T-cell (primary cell): ENCODE results near the gene PARM1. TPM values are rescaled to one million over a fixed set of nuclear protein-coding genes. Genes with fewer than 3 reads are reported as not detected.

ENCODE experiments used
- ATAC-seq, 4 experiments: fragments of 200-7000 bp in 3 of 4; fragments of 150-1000 bp in 1 of 4; cut with Tn5 transposase; replicated peaks in 1 of 4; 1 replicate in 3 of 4; 2 replicates in 1 of 4; pipeline ENCODE4 v1.10.0; 2021; ENCODE audit warnings: moderate library complexity in 3 of 4, mild to moderate bottlenecking in 2 of 4, moderate number of reproducible peaks in 1 of 4
- CTCF ChIA-PET, 2 donors: fragments of 300-600 bp; sonication (Branson Sonifier 250); formaldehyde crosslinking; loops; one replicate each; lab custom pipeline; 2022; ENCODE audit warnings: antibody characterized with exemption in 2 of 2; lab: Charles Lee
- POLR2A ChIA-PET, 2 donors: fragments of 300-600 bp; sonication (Branson Sonifier 250); formaldehyde crosslinking; loops; one replicate each; lab custom pipeline; 2022; ENCODE audit warnings: antibody characterized with exemption in 2 of 2; lab: Charles Lee
- DNase-seq, 35 experiments: peaks; one replicate each; pipeline versions ENCODE4 v3.0.0 to v3.0.0-alpha.2; 2013 to 2023
- H3K27ac ChIP-seq: one replicate; pipeline ENCODE4 v1.5.1; 2013; ENCODE audit warnings: low read length
- H3K27me3 ChIP-seq, 2 experiments: replicated peaks in 1 of 2; 1 replicate in 1 of 2; 2 replicates in 1 of 2; pipeline versions ENCODE4 v1.6.1 to v1.7.0; 2013; ENCODE audit warnings: low read length in 1 of 2, mixed read lengths in 1 of 2; ENCODE audit not compliant: control insufficient read depth in 2 of 2, insufficient read depth in 2 of 2; ENCODE audit errors: extremely low read depth in 1 of 2
- H3K36me3 ChIP-seq, 2 donors: 1 replicate in 1 of 2; 2 replicates in 1 of 2; pipeline versions ENCODE4 v1.6.1 to v1.7.0; 2013; ENCODE audit warnings: low read length in 1 of 2; ENCODE audit not compliant: control insufficient read depth in 2 of 2, insufficient read depth in 1 of 2; ENCODE audit errors: extremely low read depth in 1 of 2
- H3K4me1 ChIP-seq, 2 experiments: 1 replicate in 1 of 2; 2 replicates in 1 of 2; pipeline versions ENCODE4 v1.6.1 to v1.7.0; 2013; ENCODE audit warnings: low read length in 2 of 2, mixed read lengths in 1 of 2; ENCODE audit not compliant: insufficient read depth in 2 of 2, control insufficient read depth in 1 of 2; ENCODE audit errors: extremely low read depth in 1 of 2
- H3K4me3 ChIP-seq, 2 donors: 1 replicate in 1 of 2; 2 replicates in 1 of 2; pipeline versions ENCODE4 v1.5.1 to v1.7.0; 2013; ENCODE audit warnings: mild to moderate bottlenecking in 2 of 2, low read length in 1 of 2, moderate library complexity in 1 of 2; ENCODE audit not compliant: control insufficient read depth in 1 of 2; ENCODE audit errors: extremely low read depth in 1 of 2
- H3K9me3 ChIP-seq: 2 replicates; pipeline ENCODE4 v1.7.0; 2013
- H3K27ac Mint-ChIP-seq, 2 donors: one replicate each; pipeline ENCODE4 v1.8.0; 2020 to 2021; ENCODE audit warnings: mild to moderate bottlenecking in 2 of 2, mixed read lengths in 2 of 2
- H3K27me3 Mint-ChIP-seq, 2 donors: one replicate each; pipeline ENCODE4 v1.8.0; 2021 to 2022; ENCODE audit warnings: mixed read lengths in 2 of 2
- H3K36me3 Mint-ChIP-seq: one replicate; pipeline ENCODE4 v1.8.0; 2021; ENCODE audit warnings: mixed read lengths
- H3K4me1 Mint-ChIP-seq, 3 donors: one replicate each; pipeline ENCODE4 v1.8.0; 2020 to 2022; ENCODE audit warnings: mixed read lengths in 3 of 3, mild to moderate bottlenecking in 1 of 3
- H3K4me3 Mint-ChIP-seq, 3 donors: one replicate each; pipeline ENCODE4 v1.8.0; 2020 to 2022; ENCODE audit warnings: mild to moderate bottlenecking in 3 of 3, mixed read lengths in 3 of 3, moderate library complexity in 3 of 3
- H3K9me3 Mint-ChIP-seq, 3 donors: one replicate each; pipeline ENCODE4 v1.8.0; 2020 to 2022; ENCODE audit warnings: mixed read lengths in 3 of 3
- whole genome bisulfite sequencing: methylation state at CpG from one replicate; pipeline ENCODE4 v1.1.5; 2013; ENCODE audit warnings: missing lambda C conversion rate; ENCODE audit not compliant: insufficient coverage; 5-methylcytosine and 5-hydroxymethylcytosine counted together
- total RNA-seq, 35 experiments: library from RNA in 6 of 35; stranded (reverse) in 6 of 35; fragments of 120-200 nt in 1 of 35; gene quantifications; one replicate each; pipeline versions ENCODE4 v1.2.1 to v1.2.4 and lab custom pipeline; 2013 to 2026

The PARM1 gene
- total RNA-seq, 5 donors from 2014 or later (not counting 1 experiment from before 2014, with no cell fraction given) = 0.13 to 0.38 (median 0.26) TPM

DNA sequence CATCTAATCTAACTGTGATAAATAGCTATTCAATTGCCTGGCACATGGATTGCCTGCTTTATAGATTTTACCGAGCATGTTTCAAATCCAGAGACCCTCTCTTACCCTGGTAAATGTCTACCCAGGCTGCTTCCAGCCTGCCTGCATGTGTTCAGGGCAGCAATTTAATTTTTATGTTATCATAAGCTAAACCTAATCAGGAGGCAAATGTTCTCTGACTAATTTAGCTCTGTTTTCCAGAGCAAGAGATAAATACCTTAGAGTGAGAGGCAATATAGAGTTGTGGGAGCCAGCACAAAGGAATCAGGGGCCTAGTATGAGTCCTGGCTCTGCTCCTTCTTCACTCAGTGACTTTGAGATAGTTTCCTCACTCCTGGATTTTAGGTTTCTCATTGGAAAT, 37.7 kb downstream of the PARM1 start:
- no peak overlapping the region for H3K27ac ChIP-seq
- ChIA-PET CTCF (no interaction called here), POLR2A (no interaction called here)
- H3K36me3 ChIP-seq = no peaks in the 10 kb centered on the region
- no peak overlapping the region for H3K27ac Mint-ChIP-seq
- DNase-seq (no peak), ATAC-seq (no peak)
- peaks cover 0 to 10% of the 10 kb centered on the region in 2 donors for H3K27me3 Mint-ChIP-seq
- H3K4me1 ChIP-seq = no peaks in the 10 kb centered on the region
- no peaks in the 10 kb centered on the region for H3K27me3 ChIP-seq
- no peaks in the 10 kb centered on the region for H3K4me1 Mint-ChIP-seq
- H3K4me3 ChIP-seq = no peak overlapping the region
- H3K4me3 Mint-ChIP-seq = no peak overlapping the region
- H3K9me3 ChIP-seq = no peaks in the 10 kb centered on the region
- no CpG with 5 or more reads among the region's 1 CpG for WGBS
- no peaks in the 10 kb centered on the region for H3K36me3 Mint-ChIP-seq
- H3K9me3 Mint-ChIP-seq = peaks cover 3 to 5% (median 4%) of the 10 kb centered on the region in 3 donors

DNA sequence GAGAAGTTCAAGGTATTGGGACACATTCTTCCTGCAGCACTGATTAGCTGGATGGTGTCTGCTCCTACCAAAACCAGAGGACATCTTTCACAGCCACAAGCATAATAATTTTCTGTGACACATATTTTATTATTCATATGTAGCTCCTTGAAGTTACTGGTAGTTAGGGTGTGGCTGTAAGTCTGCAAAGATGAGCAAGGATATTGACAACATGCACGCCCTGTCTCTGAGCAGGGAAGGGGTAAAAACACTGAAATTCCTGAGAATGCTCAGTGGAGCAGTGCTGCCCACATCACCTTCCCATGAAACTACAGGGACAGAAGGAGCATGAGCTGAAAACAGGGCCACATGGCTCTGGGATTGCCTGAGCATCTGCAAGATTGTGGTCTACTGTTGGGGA, 38.9 kb downstream of the PARM1 start:
- Histone ChIP-seq H3K27me3 (peaks cover 0 to 7% of the 10 kb centered on the region in 2 experiments), H3K9me3 (no peaks in the 10 kb centered on the region), H3K27ac (no peak overlapping the region), H3K36me3 (no peaks in the 10 kb centered on the region), H3K4me3 (no peak overlapping the region), H3K4me1 (no peaks in the 10 kb centered on the region)
- Mint-ChIP-seq H3K36me3 (no peaks in the 10 kb centered on the region), H3K27me3 (peaks cover 0 to 8% of the 10 kb centered on the region in 2 donors), H3K27ac (no peak overlapping the region), H3K9me3 (peaks cover 3 to 8% (median 4%) of the 10 kb centered on the region in 3 donors), H3K4me3 (no peak overlapping the region), H3K4me1 (no peaks in the 10 kb centered on the region)
- ATAC-seq (no peak), DNase-seq (no peak)
- POLR2A ChIA-PET = no interaction called here
- WGBS = 83% methylated on average over 1 of the region's 1 CpG
- CTCF ChIA-PET = no interaction called here

DNA sequence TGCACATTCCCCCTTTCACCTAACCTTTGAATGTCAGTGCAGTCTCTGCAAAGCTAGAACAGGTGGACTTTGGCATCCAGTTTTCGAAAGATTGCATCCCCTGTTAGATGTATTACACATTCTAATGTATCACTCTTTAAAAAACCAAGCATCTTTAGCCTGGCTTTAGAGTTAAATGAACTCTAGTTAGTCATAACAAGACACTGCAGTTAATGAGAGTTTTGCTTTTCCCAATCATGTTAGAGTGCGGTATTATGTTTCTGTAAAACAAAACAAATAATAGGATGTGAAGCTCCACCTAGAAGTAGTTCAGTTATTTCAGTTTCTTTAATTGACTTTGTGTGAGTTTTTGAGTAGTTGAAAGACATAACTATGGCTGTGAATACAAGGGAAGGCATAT, 42.2 kb downstream of the PARM1 start:
- ATAC-seq = no peak
- Histone ChIP-seq H3K4me3 (no peak overlapping the region), H3K4me1 (no peaks in the 10 kb centered on the region), H3K36me3 (no peaks in the 10 kb centered on the region), H3K27ac (no peak overlapping the region), H3K27me3 (peaks cover 0 to 7% of the 10 kb centered on the region in 2 experiments), H3K9me3 (no peaks in the 10 kb centered on the region)
- DNase-seq = no peak
- H3K27me3 Mint-ChIP-seq = peaks cover 0 to 8% of the 10 kb centered on the region in 2 donors
- peaks cover 11 to 26% (median 21%) of the 10 kb centered on the region in 3 donors for H3K9me3 Mint-ChIP-seq
- H3K4me1 Mint-ChIP-seq = no peaks in the 10 kb centered on the region
- no peak overlapping the region for H3K4me3 Mint-ChIP-seq
- no peaks in the 10 kb centered on the region for H3K36me3 Mint-ChIP-seq
- no CpG with 5 or more reads among the region's 2 CpGs for WGBS
- CTCF ChIA-PET = no interaction called here
- no peak overlapping the region for H3K27ac Mint-ChIP-seq
- POLR2A ChIA-PET = no interaction called here

DNA sequence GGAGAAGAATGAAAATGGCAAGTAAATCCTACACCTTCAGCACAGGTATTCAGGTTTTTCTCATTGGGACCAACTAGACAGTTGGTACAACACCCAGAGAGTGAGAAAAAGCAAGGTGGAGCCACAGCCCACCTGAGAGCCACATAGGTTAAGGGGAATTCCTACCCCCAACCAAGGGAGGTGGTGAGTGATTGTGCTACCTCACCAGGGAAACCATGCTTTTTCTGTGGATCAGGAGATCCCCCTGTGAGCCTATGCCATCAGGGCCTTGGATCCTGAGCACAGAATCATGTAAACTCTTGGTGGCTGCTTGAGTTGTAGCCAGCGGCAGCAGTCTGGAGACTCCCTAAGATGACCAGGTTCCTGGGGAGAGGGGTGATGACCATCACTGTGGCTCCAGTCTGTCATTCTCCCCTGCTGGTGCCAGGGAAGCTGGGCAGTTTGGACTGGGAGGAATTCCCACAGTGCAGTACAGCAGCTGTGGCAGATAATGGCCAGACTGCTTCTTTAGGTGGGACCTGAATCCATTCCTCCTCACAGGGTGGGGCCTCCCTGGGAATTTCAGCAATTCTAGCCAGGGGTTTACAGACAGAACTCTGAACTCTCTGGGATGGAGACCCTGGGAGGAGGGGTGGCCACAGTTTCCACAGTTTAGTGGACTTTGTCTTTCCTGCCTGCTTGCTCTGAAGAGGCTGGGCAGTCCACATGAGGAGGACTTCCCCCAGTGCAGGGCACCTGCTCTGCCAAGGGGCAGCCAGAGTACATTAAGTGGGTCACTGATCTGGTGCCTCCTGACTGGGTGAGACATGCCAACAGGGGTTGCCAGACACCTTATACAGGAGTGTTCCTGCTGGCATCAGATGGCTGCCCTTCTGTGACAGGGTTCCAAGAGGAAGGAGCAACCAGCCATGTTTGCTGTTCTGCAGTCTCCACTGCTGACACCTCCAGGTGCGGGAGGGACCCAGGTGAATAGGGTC, 43.2 kb downstream of the PARM1 start:
- Histone ChIP-seq H3K4me3 (no peak overlapping the region), H3K4me1 (no peaks in the 10 kb centered on the region), H3K36me3 (no peaks in the 10 kb centered on the region), H3K9me3 (no peaks in the 10 kb centered on the region), H3K27ac (no peak overlapping the region), H3K27me3 (peaks cover 0 to 7% of the 10 kb centered on the region in 2 experiments)
- Mint-ChIP-seq H3K9me3 (peaks cover 11 to 29% (median 20%) of the 10 kb centered on the region in 3 donors), H3K4me3 (no peak overlapping the region), H3K27ac (no peak overlapping the region), H3K27me3 (peaks cover 0 to 8% of the 10 kb centered on the region in 2 donors), H3K36me3 (no peaks in the 10 kb centered on the region), H3K4me1 (no peaks in the 10 kb centered on the region)
- CTCF ChIA-PET = no interaction called here
- ATAC-seq = no peak
- POLR2A ChIA-PET = no interaction called here
- 100% methylated on average over 2 of the region's 2 CpGs for WGBS
- DNase-seq = no peak

DNA sequence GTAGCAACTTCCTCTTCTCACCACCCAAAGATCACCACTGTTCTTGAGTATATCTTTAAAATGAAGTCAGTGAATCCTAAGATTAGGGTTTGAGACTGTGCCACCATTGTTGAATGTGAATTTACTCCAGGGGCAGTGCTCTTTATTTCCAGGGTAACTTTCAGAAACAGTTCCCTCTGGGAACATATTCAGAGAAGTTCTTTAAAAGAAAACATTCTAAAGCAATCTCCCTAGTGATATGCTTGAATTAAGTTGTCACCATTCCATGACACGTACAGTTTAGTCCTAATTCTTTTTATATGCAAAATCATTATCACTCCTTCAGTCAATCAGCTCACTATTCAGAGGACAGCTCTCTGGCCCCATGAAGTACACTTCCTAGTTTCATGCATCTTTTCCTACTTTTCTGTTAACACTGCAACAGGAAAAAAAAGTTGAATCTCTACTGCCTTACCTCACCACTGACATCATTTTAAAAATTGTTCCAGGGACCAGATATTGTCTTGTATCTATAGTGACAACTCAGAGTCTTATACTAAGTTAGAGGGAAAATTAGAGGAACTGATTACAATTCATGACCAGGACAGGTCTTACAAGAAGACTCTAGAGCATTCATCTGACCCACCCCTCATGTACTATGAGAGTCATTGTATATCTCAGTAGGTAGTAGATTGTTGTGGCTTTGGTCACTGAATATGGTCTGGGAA, 49.8 kb downstream of the PARM1 start:
- peaks cover 5 to 21% (median 19%) of the 10 kb centered on the region in 3 donors for H3K9me3 Mint-ChIP-seq
- no peaks in the 10 kb centered on the region for H3K4me1 Mint-ChIP-seq
- H3K27me3 Mint-ChIP-seq = peaks cover 3 to 9% of the 10 kb centered on the region in 2 donors
- no peaks in the 10 kb centered on the region for H3K36me3 Mint-ChIP-seq
- POLR2A ChIA-PET = no interaction called here
- Histone ChIP-seq H3K9me3 (no peaks in the 10 kb centered on the region), H3K4me1 (no peaks in the 10 kb centered on the region), H3K4me3 (no peak overlapping the region), H3K36me3 (no peaks in the 10 kb centered on the region), H3K27me3 (no peaks in the 10 kb centered on the region), H3K27ac (no peak overlapping the region)
- H3K27ac Mint-ChIP-seq = no peak overlapping the region
- CTCF ChIA-PET = no interaction called here
- ATAC-seq = no peak
- DNase-seq = no peak
- 60% methylated on average over 1 of the region's 1 CpG for WGBS
- H3K4me3 Mint-ChIP-seq = no peak overlapping the region

DNA sequence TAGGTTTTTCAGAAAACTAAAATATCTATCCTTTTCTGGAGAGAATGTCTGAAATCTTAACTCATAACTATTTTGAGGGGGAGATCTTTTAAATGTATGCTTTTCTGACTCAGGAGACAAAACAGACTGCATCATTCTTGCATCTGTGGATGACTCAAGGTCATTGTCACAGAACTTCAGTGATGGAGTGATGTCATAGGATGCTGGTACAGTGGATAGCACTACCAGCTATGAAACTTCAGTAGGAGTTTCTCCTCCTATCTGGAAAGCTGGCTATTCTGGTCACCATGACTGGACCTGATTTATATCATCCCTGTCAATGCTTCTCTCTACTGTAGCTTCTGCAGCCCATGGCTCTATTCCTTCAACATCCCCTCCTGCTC, 50.3 kb downstream of the PARM1 start:
- Mint-ChIP-seq H3K4me1 (no peaks in the 10 kb centered on the region), H3K36me3 (no peaks in the 10 kb centered on the region), H3K9me3 (peaks cover 5 to 26% (median 16%) of the 10 kb centered on the region in 3 donors), H3K27ac (no peak overlapping the region), H3K4me3 (no peak overlapping the region), H3K27me3 (peaks cover 3 to 13% of the 10 kb centered on the region in 2 donors)
- Histone ChIP-seq H3K36me3 (no peaks in the 10 kb centered on the region), H3K27ac (no peak overlapping the region), H3K4me1 (no peaks in the 10 kb centered on the region), H3K9me3 (no peaks in the 10 kb centered on the region), H3K27me3 (no peaks in the 10 kb centered on the region), H3K4me3 (no peak overlapping the region)
- POLR2A ChIA-PET = no interaction called here
- CTCF ChIA-PET = no interaction called here
- DNase-seq (no peak), ATAC-seq (no peak)
